Measurements from ENCODE around the gene CENPU.

Gene CENPU

DNA sequence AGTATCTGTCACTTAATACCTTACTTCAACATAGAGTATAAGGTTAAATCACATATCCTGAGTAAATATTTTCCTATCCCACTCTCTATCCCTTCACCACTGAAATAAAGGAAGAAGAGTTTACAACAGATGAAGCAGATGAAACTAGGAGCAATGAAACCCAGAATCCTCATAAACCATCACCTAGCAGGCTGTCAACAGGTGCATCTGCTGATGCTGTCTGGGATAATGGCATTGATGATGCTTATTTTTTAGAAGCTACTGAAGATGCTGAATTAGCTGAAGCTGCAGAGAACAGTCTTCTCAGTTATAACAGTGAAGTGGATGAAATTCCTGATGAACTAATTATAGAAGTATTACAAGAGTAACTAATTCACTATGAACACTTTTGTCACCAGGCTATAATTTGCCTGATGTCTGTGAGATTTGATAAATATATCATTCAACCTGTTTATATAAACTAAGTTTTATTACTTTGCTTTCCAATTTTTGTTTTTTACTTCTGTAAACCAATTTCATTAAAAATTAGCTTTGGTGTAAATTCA is 39.4 kb downstream of the CENPU start:
- no peak for TF ChIP-seq ZFX (IDR thresholded peaks at IDR 0.05; ENCODE audit: borderline replicate concordance)
- TF ChIP-seq, protein P1, sequence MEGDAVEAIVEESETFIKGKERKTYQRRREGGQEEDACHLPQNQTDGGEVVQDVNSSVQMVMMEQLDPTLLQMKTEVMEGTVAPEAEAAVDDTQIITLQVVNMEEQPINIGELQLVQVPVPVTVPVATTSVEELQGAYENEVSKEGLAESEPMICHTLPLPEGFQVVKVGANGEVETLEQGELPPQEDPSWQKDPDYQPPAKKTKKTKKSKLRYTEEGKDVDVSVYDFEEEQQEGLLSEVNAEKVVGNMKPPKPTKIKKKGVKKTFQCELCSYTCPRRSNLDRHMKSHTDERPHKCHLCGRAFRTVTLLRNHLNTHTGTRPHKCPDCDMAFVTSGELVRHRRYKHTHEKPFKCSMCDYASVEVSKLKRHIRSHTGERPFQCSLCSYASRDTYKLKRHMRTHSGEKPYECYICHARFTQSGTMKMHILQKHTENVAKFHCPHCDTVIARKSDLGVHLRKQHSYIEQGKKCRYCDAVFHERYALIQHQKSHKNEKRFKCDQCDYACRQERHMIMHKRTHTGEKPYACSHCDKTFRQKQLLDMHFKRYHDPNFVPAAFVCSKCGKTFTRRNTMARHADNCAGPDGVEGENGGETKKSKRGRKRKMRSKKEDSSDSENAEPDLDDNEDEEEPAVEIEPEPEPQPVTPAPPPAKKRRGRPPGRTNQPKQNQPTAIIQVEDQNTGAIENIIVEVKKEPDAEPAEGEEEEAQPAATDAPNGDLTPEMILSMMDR (IDR thresholded peaks at IDR 0.05) = no peak
- H3K27ac ChIP-seq = no peak overlapping the region

DNA sequence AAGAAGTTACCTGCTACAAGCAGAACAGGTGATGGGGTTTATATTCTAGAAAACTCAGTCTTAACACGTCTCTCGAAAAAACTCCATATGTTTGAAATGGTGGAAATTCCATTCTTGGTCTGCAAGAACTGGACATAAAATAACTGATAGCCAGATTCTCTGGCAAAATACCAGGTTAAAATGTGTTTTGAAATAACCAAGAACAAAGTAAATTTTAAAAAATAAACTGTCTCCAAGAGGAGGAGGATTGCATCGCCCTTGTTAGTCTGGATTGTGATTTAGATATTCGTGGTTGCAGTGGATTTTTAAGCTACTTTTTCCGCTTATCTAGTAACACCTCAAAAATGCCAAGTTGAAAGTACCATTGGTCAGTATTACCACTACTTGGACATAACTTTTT is 40.8 kb downstream of the CENPU start:
- no peak overlapping the region for H3K27ac ChIP-seq
- TF ChIP-seq, protein P1 (IDR thresholded peaks at IDR 0.05) = no peak
- no peak for TF ChIP-seq ZFX (IDR thresholded peaks at IDR 0.05; ENCODE audit: borderline replicate concordance)

DNA sequence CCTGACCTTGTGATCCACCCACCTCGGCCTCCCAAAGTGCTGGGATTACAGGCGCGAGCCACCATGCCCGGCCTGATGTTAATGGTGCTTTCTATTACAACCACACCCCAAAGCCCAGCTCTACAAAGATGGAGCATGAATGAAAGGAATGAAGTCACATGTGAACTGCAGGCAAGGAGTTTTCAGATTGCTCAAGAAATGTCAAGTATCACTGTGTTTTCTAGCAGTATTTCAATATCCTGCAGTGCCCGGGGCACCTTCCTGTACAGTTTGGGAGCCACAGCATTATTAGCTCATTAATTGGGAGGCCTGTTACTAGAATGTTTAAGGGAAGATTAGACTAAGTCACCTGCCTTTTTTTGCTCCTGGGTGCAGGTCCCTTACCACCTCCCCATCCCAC is 44.2 kb downstream of the CENPU start:
- TF ChIP-seq, protein P1 (IDR thresholded peaks at IDR 0.05) = no peak
- no peak for TF ChIP-seq ZFX (IDR thresholded peaks at IDR 0.05; ENCODE audit: borderline replicate concordance)
- H3K27ac ChIP-seq = no peak overlapping the region

DNA sequence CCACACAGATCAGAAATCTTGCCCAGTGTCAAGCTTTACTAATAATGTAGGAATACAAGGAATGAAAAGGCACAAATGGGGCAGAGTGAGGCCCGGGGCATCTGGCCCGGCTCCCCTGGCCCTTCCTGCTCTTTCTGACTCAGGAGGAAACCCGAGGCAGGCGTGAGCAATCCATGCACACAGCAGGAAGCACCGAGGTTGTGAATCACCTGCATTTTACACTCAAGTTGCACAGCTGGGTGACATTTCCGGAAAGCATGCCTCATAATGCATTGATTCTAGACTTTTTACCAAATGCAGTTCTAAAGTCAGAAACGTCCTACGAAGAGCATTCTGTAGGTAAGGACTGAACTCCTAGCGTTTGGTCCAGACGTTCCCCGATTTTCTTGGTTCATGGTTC is 45.4 kb downstream of the CENPU start:
- H3K27ac ChIP-seq = no peak overlapping the region
- TF ChIP-seq ZFX (IDR thresholded peaks at IDR 0.05; ENCODE audit: borderline replicate concordance) = no peak
- TF ChIP-seq, protein P1 (IDR thresholded peaks at IDR 0.05) = no peak

DNA sequence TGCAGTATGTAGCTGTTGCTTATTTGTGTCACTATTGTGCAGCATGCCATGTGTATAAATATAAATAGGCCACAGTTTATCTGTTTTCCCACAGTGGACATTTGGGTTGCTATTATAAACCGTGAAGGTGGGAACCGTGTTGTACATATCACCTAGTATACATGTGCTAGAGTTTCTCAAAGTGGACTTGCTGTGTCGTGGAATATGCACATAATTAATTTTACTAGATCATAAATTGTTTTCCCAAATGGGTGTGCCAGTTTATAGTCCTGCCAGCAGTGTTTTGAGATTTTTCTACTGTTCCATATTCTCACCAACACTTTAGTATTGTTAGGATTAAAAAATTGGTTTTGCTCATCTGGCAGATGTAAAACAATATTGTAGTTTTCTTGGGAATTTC is 45.9 kb downstream of the CENPU start:
- no peak overlapping the region for H3K27ac ChIP-seq
- TF ChIP-seq, protein P1 (IDR thresholded peaks at IDR 0.05) = no peak
- no peak for TF ChIP-seq ZFX (IDR thresholded peaks at IDR 0.05; ENCODE audit: borderline replicate concordance)

DNA sequence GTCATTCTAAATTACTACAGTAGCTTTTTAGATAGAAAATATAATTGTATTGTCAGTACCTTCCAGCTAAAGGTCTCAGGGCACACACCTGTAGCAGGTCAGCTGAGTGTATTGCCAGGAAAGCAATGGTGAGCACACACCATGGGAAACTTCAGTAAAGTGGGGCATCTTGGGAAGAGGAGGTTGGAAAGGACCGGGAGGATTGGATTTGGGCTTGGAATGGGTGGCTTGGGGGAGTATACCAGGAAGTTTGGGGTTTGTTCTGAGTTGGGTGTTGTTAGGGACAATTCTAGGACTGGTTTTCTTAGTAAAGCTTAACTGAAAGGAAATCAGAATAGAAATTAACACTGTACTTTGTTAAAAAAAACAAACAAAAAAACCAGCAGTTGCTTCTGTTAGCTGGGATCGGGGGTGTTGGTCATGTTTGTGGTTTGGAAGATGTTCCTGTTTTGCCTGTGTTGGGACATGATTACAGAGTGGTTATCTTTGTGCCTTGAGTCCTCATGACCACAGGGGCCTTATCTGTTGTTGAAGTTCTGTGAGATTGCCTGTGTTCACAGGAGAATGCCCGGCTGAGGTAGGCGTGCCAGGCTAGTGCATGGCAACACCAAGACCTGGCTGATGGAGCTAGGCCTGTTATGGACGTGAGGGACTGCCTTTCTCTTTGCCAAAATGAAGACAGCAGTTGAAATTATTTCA is 49.3 kb downstream of the CENPU start:
- TF ChIP-seq, protein P1 (IDR thresholded peaks at IDR 0.05) = no peak
- H3K27ac ChIP-seq = no peak overlapping the region

DNA sequence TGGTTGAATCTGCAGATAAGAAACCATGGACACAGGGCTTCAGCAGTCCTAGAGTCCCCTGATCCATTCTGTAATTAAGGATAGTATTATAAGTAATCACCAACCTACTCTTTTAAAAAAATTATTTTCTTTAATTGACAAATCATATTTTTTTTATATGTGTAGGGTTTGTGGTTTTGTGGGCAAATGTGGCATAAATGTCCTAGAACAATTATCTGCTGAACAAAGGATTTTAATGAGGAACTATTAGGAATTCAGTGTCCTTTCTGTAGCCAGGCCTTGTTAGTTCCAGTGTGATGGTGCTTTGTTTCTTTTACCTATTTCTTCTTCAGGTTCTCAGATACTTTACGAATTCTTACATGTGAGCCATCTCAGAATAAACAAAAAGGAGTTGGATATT is 52.0 kb downstream of the CENPU start:
- no peak overlapping the region for H3K27ac ChIP-seq
- TF ChIP-seq, protein P1 (IDR thresholded peaks at IDR 0.05) = no peak
- TF ChIP-seq ZFX (IDR thresholded peaks at IDR 0.05; ENCODE audit: borderline replicate concordance) = no peak
